HG03280 (cell line): ENCODE measurements around the gene HPSE2.
"Not testable (repeated sequence)": the region's sequence is repeated elsewhere in the genome, so short reads cannot be mapped to it uniquely, and the experiment has no call there.

Source experiments
- ATAC-seq: cut with Tn5 transposase; IDR thresholded peaks from one replicate; pipeline ENCODE4 v1.9.1; 2021; ENCODE audit warnings: mild to moderate bottlenecking, moderate library complexity; ENCODE audit not compliant: unreplicated experiment

Gene HPSE2

DNA sequence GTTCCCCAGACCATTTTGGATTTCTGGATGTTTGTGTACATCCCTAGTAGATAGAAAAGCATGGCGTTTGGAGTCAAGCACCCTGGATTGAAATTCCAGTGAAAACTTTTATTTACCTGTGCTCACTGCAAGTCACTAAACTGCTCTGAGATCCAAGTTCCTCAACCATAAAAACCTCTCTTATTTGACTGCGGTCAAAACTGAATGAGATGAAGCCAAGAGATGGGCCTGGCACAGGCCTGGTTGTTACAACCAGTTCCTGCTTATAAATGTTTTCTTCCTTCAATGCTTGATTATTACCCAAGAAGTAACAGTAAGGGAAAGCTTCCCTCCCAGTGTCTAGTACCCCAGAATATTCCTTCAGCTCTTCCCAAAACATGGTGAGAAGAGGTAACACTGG is 718.0 kb downstream of the HPSE2 start:
- ATAC-seq = no peak

DNA sequence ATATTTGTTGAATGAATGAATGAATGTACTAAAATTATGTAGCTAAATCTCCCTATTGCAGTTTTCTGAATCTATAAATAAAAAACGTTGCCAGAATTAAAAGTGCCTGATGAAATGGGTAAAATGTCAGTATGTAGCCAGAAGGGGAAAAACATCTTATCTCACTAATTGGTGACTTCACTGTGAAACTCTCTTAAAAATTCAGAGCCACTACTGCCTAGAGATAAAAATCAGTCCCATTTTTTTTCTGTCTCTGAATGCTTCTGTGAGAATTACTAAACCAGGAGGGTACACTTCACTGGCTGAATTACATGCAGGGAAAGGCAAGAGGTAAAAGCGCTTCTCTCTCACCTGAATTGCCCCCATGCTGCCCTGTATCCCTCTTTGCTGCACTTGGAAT is 719.3 kb downstream of the HPSE2 start:
- no peak for ATAC-seq

DNA sequence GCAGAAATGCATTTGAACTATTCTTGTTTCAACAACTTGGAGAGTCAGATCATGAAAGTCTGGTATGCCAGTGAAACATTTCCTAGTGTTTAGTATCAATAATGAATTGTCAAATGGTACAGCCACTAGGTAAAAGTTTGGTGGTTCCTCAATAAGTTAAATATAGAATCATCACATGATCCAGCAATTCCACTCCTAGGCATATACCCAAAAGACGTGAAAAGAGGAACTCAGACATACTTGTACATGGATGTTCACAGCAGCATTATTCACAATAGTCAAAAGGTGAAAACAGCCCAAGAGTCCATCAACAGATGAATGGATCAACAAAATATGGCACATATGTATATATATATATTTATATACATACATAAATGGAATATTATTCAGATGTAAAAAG is 721.9 kb downstream of the HPSE2 start:
- no peak for ATAC-seq

DNA sequence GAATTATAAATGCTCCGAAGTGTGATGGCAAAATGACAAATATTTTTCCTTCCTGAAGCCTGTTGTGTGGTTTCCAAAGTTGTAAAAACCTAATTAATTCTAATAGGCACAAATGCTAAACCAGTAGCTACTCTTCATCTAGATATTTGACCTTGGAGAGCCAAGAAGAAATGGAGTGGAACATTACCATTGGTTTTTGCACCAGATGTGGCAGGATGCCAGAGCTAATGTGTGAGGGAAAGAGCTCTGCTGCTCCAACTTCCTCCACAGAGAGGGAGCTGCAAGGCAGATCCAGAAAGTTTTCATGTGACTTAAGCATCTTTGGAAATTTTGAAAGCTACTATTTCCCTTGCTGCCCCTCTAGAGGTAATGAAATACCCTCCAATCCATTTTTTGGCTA is 723.8 kb downstream of the HPSE2 start:
- no peak for ATAC-seq

DNA sequence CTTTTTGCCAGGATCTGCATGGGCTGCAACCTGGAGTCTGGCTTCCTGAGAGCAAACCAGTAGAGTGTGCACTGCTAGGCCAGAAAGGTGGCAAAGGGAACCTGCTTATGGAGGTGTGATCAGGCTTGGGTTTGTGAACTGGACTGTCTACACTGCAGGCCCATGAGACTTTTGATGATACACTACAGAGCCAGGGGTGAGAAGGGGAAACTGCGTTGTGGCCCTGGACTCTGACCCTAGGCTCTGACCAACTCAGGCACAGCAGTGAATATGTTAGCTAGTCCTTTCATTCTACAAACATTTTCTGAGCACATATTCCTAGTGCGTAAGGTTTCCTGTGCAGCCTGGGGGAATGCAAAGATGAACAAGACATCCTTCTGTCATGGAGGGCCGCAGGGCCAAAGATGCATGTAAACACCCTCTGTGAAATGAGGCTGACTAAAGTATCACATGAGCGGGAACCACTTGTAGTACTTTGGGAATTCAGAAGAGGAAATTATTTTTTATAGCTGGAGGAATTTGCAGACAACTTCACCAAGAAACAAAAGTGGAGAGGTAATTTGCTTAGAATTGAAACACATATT is 725.1 kb downstream of the HPSE2 start:
- ATAC-seq = no peak

DNA sequence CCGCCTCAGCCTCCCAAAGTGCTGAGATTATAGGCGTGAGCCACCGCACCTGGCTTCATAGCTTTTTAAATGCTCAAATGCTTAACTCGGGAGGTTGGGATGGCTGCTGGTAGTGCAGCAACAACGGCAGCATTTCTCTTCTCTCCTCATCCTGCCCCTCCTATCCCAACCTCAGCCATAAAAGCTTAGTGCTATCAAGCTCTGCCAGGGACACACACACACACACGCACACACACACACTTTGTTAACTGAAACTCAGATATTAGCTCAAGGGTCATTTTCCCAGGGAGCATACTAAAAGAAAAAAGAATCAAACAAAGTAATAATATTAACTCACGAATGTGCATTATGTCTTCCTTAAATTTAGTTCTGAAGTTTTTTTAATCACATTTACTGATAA is 725.9 kb downstream of the HPSE2 start:
- ATAC-seq = no peak

DNA sequence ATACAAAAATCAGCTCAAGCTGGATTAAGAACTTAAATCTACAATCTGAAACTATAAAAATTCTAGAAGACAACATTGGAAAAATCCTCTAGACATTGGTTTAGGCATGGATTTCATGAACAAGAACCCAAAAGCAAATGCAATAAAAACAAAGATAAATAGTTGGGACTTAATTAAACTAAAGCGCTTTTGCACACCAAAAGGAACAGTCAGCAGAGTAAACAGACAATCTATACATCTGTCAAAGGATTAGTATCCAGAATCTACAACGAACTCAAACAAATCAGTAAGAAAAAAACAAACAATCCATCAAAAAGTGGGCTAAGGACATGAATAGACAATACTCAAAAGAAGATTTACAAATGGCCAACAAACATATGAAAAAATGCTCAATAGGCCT is 733.1 kb downstream of the HPSE2 start:
- ATAC-seq = not testable (repeated sequence)

DNA sequence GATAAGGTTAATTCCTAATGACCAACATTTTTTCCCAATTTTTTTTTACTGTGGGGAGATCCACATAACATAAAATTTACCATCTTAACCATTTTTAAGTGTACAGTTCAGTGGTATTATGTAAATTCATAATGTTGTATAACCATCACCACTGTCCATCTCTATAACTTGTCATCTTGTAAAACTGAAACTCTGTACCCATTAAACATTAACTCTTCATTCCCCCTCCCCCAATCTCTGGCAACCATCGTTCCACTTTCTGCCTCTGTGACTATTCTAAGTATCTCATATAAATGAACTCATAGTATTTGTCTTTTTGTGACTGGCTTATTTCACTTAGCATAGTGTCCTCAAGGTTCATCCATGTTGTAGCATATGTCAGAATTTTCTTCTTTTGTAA is 742.9 kb downstream of the HPSE2 start:
- no peak for ATAC-seq

DNA sequence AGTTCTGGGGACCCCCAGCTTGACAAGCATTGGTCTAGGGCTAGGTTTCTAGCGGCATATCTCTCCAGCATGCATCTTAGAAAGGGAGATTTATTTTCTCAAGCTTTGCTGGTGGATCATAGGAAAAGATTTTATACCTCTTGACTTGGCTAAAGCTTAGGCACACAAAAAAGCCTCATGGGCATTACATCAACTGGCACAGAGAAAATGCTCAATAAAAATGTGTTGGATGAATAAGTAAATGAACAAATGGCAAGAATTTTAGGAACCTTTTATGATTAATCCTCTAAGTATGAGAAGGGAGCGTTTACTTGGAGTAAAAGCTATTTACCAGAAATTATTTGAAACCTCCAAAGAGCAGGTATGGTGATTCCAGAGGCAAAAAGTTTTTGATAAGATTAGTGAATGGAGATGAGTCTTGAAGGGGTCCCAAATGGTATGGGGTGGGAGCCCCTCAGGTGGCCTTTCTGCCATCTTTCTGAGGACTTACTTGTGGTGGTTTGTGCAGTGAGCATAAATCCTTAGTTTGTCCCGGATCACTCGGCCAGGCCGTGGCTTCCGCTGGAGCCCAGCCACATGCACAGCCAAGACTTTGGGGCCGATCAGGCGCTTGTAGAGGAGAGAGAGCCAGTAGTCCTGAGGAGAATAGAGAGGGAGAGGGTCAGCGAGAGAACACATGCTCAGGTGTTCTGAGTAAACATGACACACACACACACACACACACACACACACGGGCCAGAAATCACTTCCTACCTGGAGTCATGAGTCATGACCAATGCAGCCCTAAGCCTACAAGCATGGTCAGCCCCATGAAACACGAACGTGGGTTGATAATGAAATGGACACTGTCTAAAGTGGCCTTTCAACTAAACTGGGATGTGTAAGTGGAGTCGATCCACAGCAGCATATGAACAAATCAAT is 745.8 kb downstream of the HPSE2 start:
- ATAC-seq = no peak

DNA sequence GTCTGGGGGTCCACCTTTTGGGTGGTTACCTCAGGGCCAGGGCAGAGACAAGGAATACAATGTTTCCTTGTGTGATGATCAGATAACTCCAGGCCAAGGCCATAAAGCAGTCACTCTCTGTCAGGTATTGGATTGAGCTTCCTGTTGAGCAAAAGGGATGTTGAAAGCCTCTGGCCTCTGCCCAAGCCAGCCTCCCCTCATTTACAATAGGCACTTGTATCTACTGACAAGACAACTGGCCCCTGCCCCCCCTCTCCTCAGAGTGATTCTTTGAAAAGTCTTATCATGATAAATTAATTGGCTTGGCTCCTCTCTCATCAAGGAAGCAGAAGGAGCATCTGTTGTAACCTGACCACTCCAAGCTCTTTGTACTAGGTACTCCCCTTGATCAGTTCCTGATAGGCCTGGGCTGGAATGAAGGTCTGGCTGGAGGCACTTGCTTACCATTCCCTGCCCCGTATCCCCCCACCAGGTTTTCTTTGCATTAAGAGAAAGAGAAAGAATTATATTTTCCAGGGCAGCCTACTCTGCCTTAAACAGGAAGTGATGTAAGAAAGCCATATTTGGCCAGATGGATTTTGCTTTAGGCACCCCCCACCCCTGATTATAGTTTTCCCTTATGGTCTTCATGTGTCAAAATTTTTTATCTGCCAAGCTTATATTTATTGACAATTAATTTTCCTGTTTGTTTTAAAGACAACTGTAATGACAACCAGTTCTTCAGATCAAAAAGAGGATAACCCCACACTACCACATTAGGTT is 746.8 kb downstream of the HPSE2 start:
- ATAC-seq = no peak

DNA sequence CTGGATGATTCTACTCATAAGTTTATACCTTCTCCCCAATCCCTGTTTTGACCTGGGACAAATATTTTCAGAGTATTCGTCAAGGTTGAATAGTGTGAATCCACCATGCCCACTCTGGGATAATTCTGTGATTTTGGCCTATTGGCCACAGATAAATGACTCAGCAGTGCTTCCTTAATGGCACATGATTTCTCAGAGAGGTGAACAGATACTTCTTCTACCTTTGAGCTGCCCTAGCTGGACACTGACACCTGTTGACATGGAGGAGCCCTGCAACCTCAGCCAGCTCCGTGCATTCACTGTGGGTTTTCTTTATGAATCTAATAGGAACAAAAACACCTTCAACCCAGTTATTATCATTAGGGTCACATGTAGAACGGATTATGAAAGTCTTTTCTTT is 748.0 kb downstream of the HPSE2 start:
- no peak for ATAC-seq

DNA sequence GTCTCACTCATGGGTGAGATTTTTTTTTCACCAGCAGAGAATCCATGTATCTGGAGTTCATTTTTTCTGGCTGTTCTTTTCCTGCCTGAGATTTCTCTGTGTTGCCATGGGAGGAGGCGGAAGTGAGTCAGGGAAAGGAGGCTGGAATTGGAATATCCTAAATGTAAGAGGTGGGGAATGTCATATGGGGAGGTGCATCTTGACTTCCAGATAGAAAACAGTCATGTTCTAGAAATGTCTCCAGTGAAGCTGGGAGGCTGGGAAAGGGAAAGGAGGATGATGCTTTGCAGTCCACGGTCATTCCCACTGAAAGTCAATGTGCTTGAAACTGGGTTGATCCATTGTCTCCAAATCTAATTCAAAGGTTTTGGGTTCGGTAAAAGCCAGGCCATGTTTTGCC is 749.2 kb downstream of the HPSE2 start:
- ATAC-seq = no peak

DNA sequence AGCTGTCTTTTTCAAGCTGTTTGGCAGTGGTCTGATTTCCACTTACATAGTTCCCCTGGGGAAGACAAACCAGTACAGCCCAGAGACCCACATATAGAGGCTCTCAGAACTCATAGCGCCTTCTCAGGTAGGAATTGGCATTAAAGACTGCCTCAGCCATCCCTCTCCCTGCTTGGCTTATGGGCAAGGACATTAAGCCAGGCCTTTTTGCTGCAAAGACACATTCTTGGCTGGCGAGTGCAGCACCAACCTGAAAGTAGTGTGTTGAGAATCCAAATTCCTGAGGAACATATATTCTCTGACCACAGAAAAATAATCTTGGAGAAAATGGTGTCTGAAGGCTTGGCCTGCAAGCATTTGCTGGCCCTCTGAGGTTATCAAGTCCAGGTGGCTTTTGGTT is 749.7 kb downstream of the HPSE2 start:
- no peak for ATAC-seq

DNA sequence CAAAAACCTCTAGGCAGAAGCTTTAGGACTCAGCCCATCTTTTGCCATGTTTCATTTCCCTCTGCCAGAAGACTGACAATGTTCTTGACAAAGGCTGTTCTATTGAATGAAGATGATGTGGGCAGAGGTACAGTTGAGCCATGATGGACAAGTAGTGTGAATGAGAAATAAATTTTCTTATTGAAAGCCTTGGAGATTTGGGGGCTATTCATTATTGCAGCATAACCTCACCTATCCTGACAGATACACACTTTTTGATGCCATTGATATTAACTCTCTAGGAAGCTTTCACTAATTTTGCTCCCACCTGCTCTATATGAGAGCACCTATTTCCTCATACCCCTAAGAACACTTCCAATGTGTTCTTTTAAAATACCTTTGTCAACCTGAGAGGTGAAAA is 752.0 kb downstream of the HPSE2 start:
- ATAC-seq = no peak

DNA sequence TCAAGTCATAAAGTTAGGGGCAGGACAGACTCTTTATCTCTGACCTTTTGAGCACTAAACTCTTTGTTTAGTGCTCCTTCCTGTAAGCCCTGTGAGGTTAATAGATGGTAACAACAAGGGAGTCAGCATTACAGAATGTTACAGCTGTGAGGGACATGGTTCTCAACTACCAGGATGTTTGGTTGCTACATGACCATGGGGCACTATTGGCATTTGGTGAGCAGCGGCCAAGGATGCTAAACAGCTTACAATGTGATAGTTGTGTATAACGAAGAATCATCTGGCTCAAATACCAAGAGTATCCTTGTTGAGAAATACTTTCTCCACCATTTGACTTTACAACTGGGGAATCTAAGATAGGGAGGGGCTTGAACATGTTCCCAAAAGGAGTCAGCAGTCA is 753.6 kb downstream of the HPSE2 start:
- ATAC-seq = no peak

DNA sequence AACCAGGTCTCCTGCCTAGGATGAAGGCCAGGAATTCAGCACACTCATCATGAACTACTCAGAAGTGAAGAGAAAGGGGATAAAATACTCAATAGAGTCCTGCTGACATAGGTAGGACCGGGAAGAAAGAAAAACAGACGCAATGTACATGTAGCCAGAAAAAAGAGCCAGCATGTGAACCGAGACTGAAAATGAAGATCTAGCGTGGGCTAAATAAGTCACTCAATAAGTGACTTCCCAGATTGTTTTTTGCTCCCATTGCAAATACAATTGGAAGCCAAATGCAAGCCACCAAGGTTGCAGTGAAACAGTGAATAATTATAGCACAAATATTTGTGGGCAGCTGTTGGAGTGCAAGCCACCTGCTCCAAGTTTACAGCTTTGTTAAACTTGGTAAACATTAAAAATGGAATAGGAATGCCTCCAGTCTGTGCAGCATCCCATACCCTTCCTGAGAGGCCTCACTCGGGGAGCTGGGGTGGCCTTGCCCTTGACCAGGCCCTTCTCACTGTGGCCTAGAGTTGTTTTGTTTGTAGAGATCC is 754.2 kb downstream of the HPSE2 start:
- ATAC-seq = no peak

DNA sequence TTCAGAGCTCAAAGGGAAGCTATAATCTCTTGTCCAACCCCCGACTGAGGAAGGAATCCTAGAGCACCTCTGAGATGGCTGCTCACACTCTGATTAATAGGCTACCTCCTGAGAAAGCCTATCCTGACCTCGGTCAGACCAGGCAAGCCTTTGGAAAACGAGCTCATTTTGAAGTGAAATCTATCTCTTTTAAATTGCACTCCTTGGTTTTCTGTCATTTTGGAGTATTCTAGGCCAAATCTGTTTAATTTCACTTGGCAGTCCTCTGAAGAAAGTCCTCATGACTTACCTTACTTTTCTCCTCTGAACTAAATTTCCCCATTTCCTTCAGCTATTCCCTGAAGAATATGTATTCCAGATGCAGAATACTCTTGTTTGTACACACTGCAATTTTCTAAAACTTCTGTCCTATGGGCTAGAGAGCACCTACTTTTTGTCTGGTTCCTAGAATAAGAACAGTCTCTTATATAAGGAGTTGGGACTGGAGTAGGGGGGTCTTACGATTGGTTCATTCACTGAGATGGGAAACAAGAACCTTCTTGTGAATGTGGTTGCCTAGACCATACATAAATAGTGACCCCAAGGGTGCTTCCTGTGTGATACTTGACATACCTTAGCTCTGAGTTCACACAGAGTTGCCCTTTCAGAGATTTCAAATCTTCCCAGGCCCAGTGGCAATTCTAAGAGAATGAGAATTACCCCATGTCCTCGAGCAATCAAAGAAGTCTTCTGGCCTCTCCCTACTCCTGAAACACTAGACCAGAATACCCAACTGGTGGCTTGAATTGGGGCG is 757.0 kb downstream of the HPSE2 start:
- ATAC-seq = peak; percentile 40

DNA sequence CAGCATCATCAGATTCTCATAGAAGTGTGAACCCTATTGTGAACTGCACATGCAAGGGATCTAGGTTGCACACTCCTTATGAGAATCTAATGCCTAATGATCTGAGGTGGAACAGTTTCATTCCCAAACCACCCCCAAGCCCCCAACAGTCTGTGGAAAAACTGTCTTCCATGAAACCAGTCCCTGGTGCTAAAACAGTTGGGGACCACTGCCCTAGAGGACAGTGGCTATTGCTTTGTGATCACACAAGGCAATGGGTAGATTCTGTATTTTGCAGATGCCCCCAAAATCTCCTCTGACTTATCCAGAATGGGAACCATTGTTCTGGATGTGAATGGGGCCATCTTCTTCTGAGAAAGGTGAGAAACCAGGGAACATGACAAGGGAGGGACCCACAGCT is 757.8 kb downstream of the HPSE2 start:
- ATAC-seq = no peak

DNA sequence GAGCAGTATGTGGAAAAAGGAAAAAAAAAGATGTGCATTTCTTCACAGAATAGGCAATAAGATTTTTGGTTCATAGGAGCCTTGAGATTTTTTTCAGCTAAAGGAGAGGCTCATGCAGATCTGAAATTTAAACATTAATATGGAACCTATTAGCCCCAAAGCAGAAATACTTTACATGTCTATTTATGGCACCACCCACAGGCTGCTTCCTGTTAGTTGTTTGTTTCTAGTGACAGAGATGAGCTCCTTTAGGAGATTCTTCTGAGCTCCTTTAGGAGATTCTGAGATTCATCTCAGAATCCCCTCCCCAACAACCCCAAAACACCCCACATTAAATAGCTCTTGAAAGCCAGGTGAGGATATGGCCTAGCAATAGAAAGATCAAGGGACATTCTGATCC is 761.0 kb downstream of the HPSE2 start:
- ATAC-seq = peak; percentile 59

DNA sequence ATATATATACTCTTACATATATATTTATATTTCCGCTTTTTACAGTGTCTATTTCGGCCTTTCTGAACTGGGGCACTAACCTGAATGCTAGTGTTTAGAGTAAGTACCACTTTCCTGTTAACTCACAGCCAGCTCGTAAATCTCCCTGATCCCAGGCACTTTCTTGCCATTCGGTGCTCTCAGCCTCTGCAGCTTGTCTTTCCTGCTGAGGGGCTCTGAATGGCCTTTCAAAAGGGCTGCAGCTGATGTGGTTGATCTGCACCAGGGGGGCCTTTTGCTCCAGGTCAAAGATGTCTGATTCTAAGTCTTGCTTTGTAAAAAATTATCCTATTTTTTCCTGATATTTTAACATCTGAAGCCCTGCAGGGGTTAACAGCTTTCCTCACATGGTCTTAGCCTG is 763.5 kb downstream of the HPSE2 start:
- ATAC-seq = no peak

DNA sequence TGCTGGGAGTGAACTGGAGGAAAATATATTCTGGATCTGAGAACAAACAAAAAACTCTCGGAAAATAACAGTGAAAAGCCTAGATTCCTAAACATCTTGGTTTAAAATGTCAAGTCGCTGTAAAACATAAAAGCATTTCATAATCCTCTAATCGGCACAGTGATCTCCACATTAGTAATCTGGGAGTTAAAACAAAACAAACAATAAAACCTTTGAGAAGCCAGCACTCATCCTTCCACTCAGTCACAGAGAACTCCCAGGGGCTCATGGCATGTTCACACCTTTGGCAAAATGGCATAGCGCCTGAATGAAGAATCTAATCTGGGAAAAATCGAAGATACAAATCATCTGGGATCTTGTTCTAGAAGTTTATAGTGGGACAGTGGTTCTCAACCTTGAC is 764.8 kb downstream of the HPSE2 start:
- no peak for ATAC-seq
